Measurements from ENCODE around the gene IFT20. TPM values are rescaled to one million over a fixed set of nuclear protein-coding genes. Genes with fewer than 3 reads are reported as not detected.

The IFT20 gene
- total RNA-seq, 1 experiment from 2014 or later: 25.4 TPM

- CTCF ChIA-PET: no interaction called here
- Histone ChIP-seq H3K36me3 (ENCODE audit: control insufficient read depth, insufficient read depth, low read length) (no peaks in the 10 kb centered on the region), H3K4me1 (ENCODE audit: control insufficient read depth, insufficient read depth, low read length) (peaks cover 18% of the 10 kb centered on the region), H3K4me3 (ENCODE audit: low read depth in 2 of 2, low read length in 2 of 2) (no peak overlapping the region), H3K27ac (ENCODE audit: low read length) (no peak overlapping the region), H3K27me3 (ENCODE audit: control insufficient read depth, insufficient read depth, low read length) (no peaks in the 10 kb centered on the region), H3K9me3 (ENCODE audit: control insufficient read depth, insufficient read depth, low read depth, low read length) (no peaks in the 10 kb centered on the region)
- DNase-seq (ENCODE audit: low read depth, low spot score): no peak
- BruUV-seq (replicated peaks): no TSS peak
- intact Hi-C loops (cut with micrococcal nuclease; ENCODE audit: unreplicated experiment): no loop called here
- in situ Hi-C loops (cut with HindIII; ENCODE audit: low pct_unique_long_range_greater_than_20kb, low sequenced_read_pairs): no loop called here
- POLR2A ChIA-PET: no interaction called here
- no peak for ATAC-seq
- no peak for TF ChIP-seq SIN3A (IDR thresholded peaks at IDR 0.05; ENCODE audit: borderline replicate concordance, insufficient read depth, low read depth, low read length)
- no peak for TF ChIP-seq TCF7L2 (IDR thresholded peaks at IDR 0.05; ENCODE audit: low read depth, low read length)
- TF ChIP-seq CTCF (IDR thresholded peaks at IDR 0.05): no peak
- TF ChIP-seq POLR2AphosphoS5 (IDR thresholded peaks at IDR 0.05; ENCODE audit: low read depth, low read length): no peak
- no peak for TF ChIP-seq REST (IDR thresholded peaks at IDR 0.05; ENCODE audit: insufficient read depth in 1 of 2, low read depth in 2 of 2, low read length in 1 of 2)
Observed at GRCh38 chr17:28315846-28316705, 19.2 kb downstream of the IFT20 start.

- ChIA-PET POLR2A (no interaction called here), CTCF (no interaction called here)
- DNase-seq (ENCODE audit: low read depth, low spot score) (no peak), ATAC-seq (no peak)
- no peak overlapping the region for H3K27ac ChIP-seq (ENCODE audit: low read length)
- H3K4me1 ChIP-seq (ENCODE audit: control insufficient read depth, insufficient read depth, low read length): peaks cover 6% of the 10 kb centered on the region
- in situ Hi-C loops (cut with HindIII; ENCODE audit: low pct_unique_long_range_greater_than_20kb, low sequenced_read_pairs) (no loop called here), intact Hi-C loops (cut with micrococcal nuclease; ENCODE audit: unreplicated experiment) (no loop called here)
- no peaks in the 10 kb centered on the region for H3K27me3 ChIP-seq (ENCODE audit: control insufficient read depth, insufficient read depth, low read length)
- no peak for TF ChIP-seq SIN3A (IDR thresholded peaks at IDR 0.05; ENCODE audit: borderline replicate concordance, insufficient read depth, low read depth, low read length)
- TF ChIP-seq CTCF (IDR thresholded peaks at IDR 0.05): no peak
- TF ChIP-seq REST (IDR thresholded peaks at IDR 0.05; ENCODE audit: insufficient read depth in 1 of 2, low read depth in 2 of 2, low read length in 1 of 2): no peak
- no peak for TF ChIP-seq POLR2AphosphoS5 (IDR thresholded peaks at IDR 0.05; ENCODE audit: low read depth, low read length)
- TF ChIP-seq TCF7L2 (IDR thresholded peaks at IDR 0.05; ENCODE audit: low read depth, low read length): no peak
- BruUV-seq (replicated peaks): no TSS peak
- no peak overlapping the region for H3K4me3 ChIP-seq (ENCODE audit: low read depth in 2 of 2, low read length in 2 of 2)
- no peaks in the 10 kb centered on the region for H3K9me3 ChIP-seq (ENCODE audit: control insufficient read depth, insufficient read depth, low read depth, low read length)
- no peaks in the 10 kb centered on the region for H3K36me3 ChIP-seq (ENCODE audit: control insufficient read depth, insufficient read depth, low read length)
Observed at GRCh38 chr17:28313841-28314240, 21.4 kb downstream of the IFT20 start.
